Loucy (cell line): ENCODE measurements around the gene ICA1L.

Experiments used
- H2AFZ ChIP-seq: fragments of 200-600 bp; sonication (generic); 2 replicates; pipeline ENCODE4 v1.6.0; 2016; ENCODE audit warnings: antibody characterized with exemption, mild to moderate bottlenecking, low read length, moderate library complexity
- H3F3A ChIP-seq: fragments of 200-600 bp; 2 replicates; pipeline ENCODE4 v1.6.0; 2016; ENCODE audit warnings: antibody characterized with exemption, low read depth, mild to moderate bottlenecking
- H3K27me3 ChIP-seq: fragments of 200-600 bp; sonication (generic); 2 replicates; pipeline ENCODE4 v1.6.1; 2014; ENCODE audit warnings: low read length, mild to moderate bottlenecking; ENCODE audit not compliant: insufficient read depth, poor library complexity, severe bottlenecking
- H3K36me3 ChIP-seq: fragments of 200-600 bp; sonication (generic); 2 replicates; pipeline ENCODE4 v1.6.1; 2016; ENCODE audit warnings: low read length; ENCODE audit not compliant: insufficient read depth
- H3K4me1 ChIP-seq: fragments of 200-600 bp; sonication (generic); 2 replicates; pipeline ENCODE4 v1.5.1; 2014; ENCODE audit warnings: low read length, mild to moderate bottlenecking; ENCODE audit not compliant: insufficient read depth, poor library complexity, severe bottlenecking
- H3K4me2 ChIP-seq: fragments of 200-600 bp; sonication (generic); 2 replicates; pipeline ENCODE4 v1.6.0; 2014; ENCODE audit warnings: antibody characterized with exemption, low read length, low read depth, mild to moderate bottlenecking; ENCODE audit not compliant: poor library complexity, severe bottlenecking
- H3K4me3 ChIP-seq: fragments of 200-600 bp; sonication (generic); 2 replicates; pipeline ENCODE4 v1.5.1; 2014; ENCODE audit warnings: low read length, mild to moderate bottlenecking, mixed read lengths; ENCODE audit not compliant: poor library complexity, severe bottlenecking
- H3K79me2 ChIP-seq: fragments of 200-600 bp; sonication (generic); 2 replicates; pipeline ENCODE4 v1.6.1; 2014; ENCODE audit warnings: low read length; ENCODE audit not compliant: insufficient read depth
- H3K9ac ChIP-seq: fragments of 200-600 bp; sonication (generic); 2 replicates; pipeline ENCODE4 v1.6.0; 2014; ENCODE audit warnings: mild to moderate bottlenecking, low read depth, low read length, moderate library complexity; ENCODE audit not compliant: poor library complexity, severe bottlenecking
- H3K9me2 ChIP-seq: fragments of 200-600 bp; sonication (generic); replicated peaks from 2 replicates; pipeline ENCODE4 v1.6.1; 2016; ENCODE audit warnings: low read depth, low read length, mixed read lengths
- H3K9me3 ChIP-seq: fragments of 200-600 bp; sonication (generic); 2 replicates; pipeline ENCODE4 v1.6.1; 2014; ENCODE audit warnings: mild to moderate bottlenecking, antibody characterized with exemption, low read length, low read depth; ENCODE audit not compliant: insufficient read depth
- H4K20me1 ChIP-seq: fragments of 200-600 bp; sonication (generic); 2 replicates; pipeline ENCODE4 v1.6.0; 2014; ENCODE audit warnings: antibody characterized with exemption, low read length, mild to moderate bottlenecking; ENCODE audit not compliant: insufficient read depth, poor library complexity, severe bottlenecking
- EZH2phosphoT487 ChIP-seq: fragments of 200-600 bp; IDR thresholded peaks from 2 replicates; pipeline ENCODE4 v1.6.1; 2018; ENCODE audit warnings: antibody characterized with exemption, mild to moderate bottlenecking, moderate library complexity, borderline replicate concordance
- TF ChIP-seq, protein P1 (sequence below): fragments of 200-600 bp; sonication (generic); conservative IDR thresholded peaks from 2 replicates; pipeline ENCODE4 v1.5.1; 2014; ENCODE audit warnings: mild to moderate bottlenecking, antibody characterized with exemption, low read length

ICA1L gene

DNA sequence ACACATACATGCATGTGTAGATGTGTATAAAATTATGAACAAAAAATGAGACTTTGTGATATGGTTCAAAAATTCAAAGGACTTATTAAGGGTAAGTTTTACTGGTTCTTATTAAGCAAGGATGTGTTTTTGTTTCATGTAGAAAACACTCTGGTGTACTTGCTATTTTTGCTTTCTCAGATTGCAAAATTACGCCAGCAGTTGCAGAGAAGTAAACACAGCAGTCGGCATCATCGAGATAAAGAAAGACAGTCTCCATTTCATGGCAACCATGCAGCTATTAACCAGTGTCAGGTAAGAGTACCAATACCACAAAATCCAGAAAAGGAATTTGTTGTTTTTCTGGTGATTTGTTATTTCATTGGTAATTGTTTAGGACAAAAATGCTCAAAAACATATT, 145.5 kb downstream of the ICA1L start:
- no peaks in the 10 kb centered on the region for H4K20me1 ChIP-seq
- no peak overlapping the region for H3K9ac ChIP-seq
- no peaks in the 10 kb centered on the region for H3K4me1 ChIP-seq
- no peak overlapping the region for H2AFZ ChIP-seq
- TF ChIP-seq EZH2phosphoT487: no peak
- TF ChIP-seq, protein P1, sequence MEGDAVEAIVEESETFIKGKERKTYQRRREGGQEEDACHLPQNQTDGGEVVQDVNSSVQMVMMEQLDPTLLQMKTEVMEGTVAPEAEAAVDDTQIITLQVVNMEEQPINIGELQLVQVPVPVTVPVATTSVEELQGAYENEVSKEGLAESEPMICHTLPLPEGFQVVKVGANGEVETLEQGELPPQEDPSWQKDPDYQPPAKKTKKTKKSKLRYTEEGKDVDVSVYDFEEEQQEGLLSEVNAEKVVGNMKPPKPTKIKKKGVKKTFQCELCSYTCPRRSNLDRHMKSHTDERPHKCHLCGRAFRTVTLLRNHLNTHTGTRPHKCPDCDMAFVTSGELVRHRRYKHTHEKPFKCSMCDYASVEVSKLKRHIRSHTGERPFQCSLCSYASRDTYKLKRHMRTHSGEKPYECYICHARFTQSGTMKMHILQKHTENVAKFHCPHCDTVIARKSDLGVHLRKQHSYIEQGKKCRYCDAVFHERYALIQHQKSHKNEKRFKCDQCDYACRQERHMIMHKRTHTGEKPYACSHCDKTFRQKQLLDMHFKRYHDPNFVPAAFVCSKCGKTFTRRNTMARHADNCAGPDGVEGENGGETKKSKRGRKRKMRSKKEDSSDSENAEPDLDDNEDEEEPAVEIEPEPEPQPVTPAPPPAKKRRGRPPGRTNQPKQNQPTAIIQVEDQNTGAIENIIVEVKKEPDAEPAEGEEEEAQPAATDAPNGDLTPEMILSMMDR: no peak
- H3K4me3 ChIP-seq: no peak overlapping the region
- no peaks in the 10 kb centered on the region for H3F3A ChIP-seq
- H3K4me2 ChIP-seq: no peak overlapping the region
- H3K27me3 ChIP-seq: no peaks in the 10 kb centered on the region
- H3K36me3 ChIP-seq: peaks cover 34% of the 10 kb centered on the region; the same call in 1 of the 2 replicates
- H3K9me2 ChIP-seq: no peaks in the 10 kb centered on the region
- no peaks in the 10 kb centered on the region for H3K9me3 ChIP-seq
- peaks cover 12% of the 10 kb centered on the region; the same call in 1 of the 2 replicates for H3K79me2 ChIP-seq

DNA sequence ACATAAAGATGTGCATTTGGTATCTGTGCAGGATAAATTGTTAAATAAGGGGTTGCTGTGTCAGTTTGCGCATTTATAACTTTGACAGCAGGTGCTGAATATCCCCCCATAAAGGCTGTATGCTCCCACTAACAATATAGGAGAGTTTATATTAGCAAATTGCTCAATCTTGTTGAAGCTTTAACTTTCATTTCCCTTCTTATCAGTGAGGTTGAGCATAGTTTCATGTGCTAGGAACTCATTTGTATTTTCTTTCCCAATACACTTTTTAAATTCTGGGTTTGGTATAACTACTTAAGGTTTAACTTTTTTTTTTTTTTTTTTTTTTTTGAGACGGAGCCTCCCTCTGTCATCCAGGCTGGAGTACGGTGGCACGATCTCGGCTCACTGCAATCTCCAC, 147.8 kb downstream of the ICA1L start:
- Histone ChIP-seq H3K36me3 (peaks cover 18% of the 10 kb centered on the region; the same call in 1 of the 2 replicates), H3K79me2 (peaks cover 27% of the 10 kb centered on the region; the same call in 1 of the 2 replicates), H3F3A (no peaks in the 10 kb centered on the region), H3K9me2 (no peaks in the 10 kb centered on the region), H2AFZ (no peak overlapping the region), H3K9me3 (no peaks in the 10 kb centered on the region), H3K4me2 (no peak overlapping the region), H3K4me1 (no peaks in the 10 kb centered on the region), H3K27me3 (no peaks in the 10 kb centered on the region), H3K9ac (no peak overlapping the region), H4K20me1 (peaks cover 5% of the 10 kb centered on the region), H3K4me3 (no peak overlapping the region)
- TF ChIP-seq EZH2phosphoT487: no peak
- TF ChIP-seq, protein P1: no peak
